GM13977 (cell line): ENCODE measurements around the gene MYEF2.

Experiments
- DNase-seq: peaks from one replicate; pipeline ENCODE4 v3.0.0; 2012; ENCODE audit warnings: low spot score
- CTCF ChIP-seq: IDR thresholded peaks from 2 replicates; pipeline ENCODE4 v1.5.1; 2012; ENCODE audit warnings: mild to moderate bottlenecking, control low read depth; ENCODE audit not compliant: insufficient read depth; ENCODE audit errors: extremely low read depth, missing control alignments
- in situ Hi-C: fragments of 300-500 bp; cut with MboI; formaldehyde crosslinking; loops from one replicate; pipeline ENCODE4 v1.12.0; 2022; ENCODE audit warnings: low sequenced_read_pairs, low pct_unique_long_range_greater_than_20kb, mixed read lengths, inconsistent platforms; ENCODE audit not compliant: unreplicated experiment

MYEF2 gene

GRCh38 chr15:48149858-48150257 lies 28.2 kb downstream of the MYEF2 start:
- TF ChIP-seq CTCF = no peak
- in situ Hi-C loops = no loop called here

GRCh38 chr15:48147358-48147757 lies 30.7 kb downstream of the MYEF2 start:
- in situ Hi-C loops = no loop called here
- TF ChIP-seq CTCF = no peak

More at GRCh38 chr15:48149858-48150257, 28.2 kb downstream of the MYEF2 start:
- no peak for DNase-seq

GRCh38 chr15:48145923-48146322 lies 32.2 kb downstream of the MYEF2 start:
- DNase-seq = no peak
- no peak for TF ChIP-seq CTCF
- in situ Hi-C loops = no loop called here

More at GRCh38 chr15:48147358-48147757, 30.7 kb downstream of the MYEF2 start:
- DNase-seq = no peak

- in situ Hi-C loops = no loop called here
- TF ChIP-seq CTCF = no peak
- DNase-seq = peak; percentile 7
Measured at GRCh38 chr15:48144889-48145288, 33.2 kb downstream of the MYEF2 start.

- no peak for TF ChIP-seq CTCF
- in situ Hi-C loops = no loop called here
- no peak for DNase-seq
Measured at GRCh38 chr15:48143856-48144255, 34.2 kb downstream of the MYEF2 start.

GRCh38 chr15:48132874-48133273 lies 45.2 kb downstream of the MYEF2 start:
- TF ChIP-seq CTCF = no peak
- in situ Hi-C loops = no loop called here

GRCh38 chr15:48131324-48131723 lies 46.8 kb downstream of the MYEF2 start:
- in situ Hi-C loops = no loop called here
- no peak for DNase-seq
- no peak for TF ChIP-seq CTCF

More at GRCh38 chr15:48132874-48133273, 45.2 kb downstream of the MYEF2 start:
- DNase-seq = no peak
